ENCODE data around the gene OLR1.

DNA sequence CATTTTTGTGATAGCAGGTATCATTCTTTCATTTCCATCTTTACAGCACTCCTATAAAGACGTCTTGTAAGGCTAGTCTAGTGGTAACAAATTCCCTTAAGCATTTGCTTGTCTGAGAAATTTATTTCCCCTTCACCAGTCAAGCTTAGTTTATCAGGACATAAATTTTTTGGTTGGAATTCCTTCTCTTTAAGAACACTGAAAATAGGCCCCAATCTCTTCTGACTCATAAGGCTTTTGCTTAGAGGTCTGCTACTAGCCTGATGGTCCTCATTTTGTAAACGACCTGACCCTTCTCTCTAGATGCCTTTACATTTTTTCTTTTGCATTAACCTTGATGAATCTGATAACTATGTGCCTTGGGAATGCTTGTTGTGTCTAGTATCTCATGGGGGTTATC, 20.3 kb downstream of the OLR1 start:
- TF ChIP-seq EZH2 (IDR thresholded peaks at IDR 0.05; ENCODE audit: borderline replicate concordance, low read length): no peak
- TF ChIP-seq, protein P1, sequence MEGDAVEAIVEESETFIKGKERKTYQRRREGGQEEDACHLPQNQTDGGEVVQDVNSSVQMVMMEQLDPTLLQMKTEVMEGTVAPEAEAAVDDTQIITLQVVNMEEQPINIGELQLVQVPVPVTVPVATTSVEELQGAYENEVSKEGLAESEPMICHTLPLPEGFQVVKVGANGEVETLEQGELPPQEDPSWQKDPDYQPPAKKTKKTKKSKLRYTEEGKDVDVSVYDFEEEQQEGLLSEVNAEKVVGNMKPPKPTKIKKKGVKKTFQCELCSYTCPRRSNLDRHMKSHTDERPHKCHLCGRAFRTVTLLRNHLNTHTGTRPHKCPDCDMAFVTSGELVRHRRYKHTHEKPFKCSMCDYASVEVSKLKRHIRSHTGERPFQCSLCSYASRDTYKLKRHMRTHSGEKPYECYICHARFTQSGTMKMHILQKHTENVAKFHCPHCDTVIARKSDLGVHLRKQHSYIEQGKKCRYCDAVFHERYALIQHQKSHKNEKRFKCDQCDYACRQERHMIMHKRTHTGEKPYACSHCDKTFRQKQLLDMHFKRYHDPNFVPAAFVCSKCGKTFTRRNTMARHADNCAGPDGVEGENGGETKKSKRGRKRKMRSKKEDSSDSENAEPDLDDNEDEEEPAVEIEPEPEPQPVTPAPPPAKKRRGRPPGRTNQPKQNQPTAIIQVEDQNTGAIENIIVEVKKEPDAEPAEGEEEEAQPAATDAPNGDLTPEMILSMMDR (conservative IDR thresholded peaks at IDR 0.05 in 1 of 2, IDR thresholded peaks at IDR 0.05 in 1 of 2; ENCODE audit: extremely low read depth in 1 of 2, insufficient read depth in 1 of 2, low read depth in 1 of 2, low read length in 2 of 2): no peak

All from mammary epithelial cell (primary cell).